Gastrocnemius medialis (tissue), 4 donors: ENCODE results near the gene TRIM29. TPM values are rescaled to one million over a fixed set of nuclear protein-coding genes. Genes with fewer than 3 reads are reported as not detected.

Source experiments
- ATAC-seq, 2 donors: fragments of 150-250 bp; one replicate each; pipeline ENCODE4 v1.9.1; 2016
- DNase-seq, 2 donors: peaks; one replicate each; pipeline ENCODE4 v3.0.0-alpha.2; 2019
- H3K27ac ChIP-seq, 4 donors: fragments of 200-600 bp; sonication (generic); 1 replicate in 1 of 4; 2 replicates in 3 of 4; pipeline ENCODE4 v1.5.1; 2016 to 2018; ENCODE audit warnings: mild to moderate bottlenecking in 2 of 4, moderate library complexity in 1 of 4
- H3K27me3 ChIP-seq, 3 donors: fragments of 200-600 bp; sonication (generic) in 2 of 3; 1 replicate in 1 of 3; 2 replicates in 2 of 3; pipeline versions ENCODE4 v1.5.1 to v1.6.0; 2016 to 2019; ENCODE audit warnings: mild to moderate bottlenecking in 1 of 3, moderate library complexity in 1 of 3
- H3K36me3 ChIP-seq, 2 donors: fragments of 200-600 bp; sonication (generic) in 1 of 2; one replicate each; pipeline ENCODE4 v1.5.1; 2017 to 2018
- H3K4me1 ChIP-seq, 2 donors: fragments of 200-600 bp; sonication (generic) in 1 of 2; one replicate each; pipeline ENCODE4 v1.5.1; 2016 to 2017; ENCODE audit warnings: mild to moderate bottlenecking in 2 of 2
- H3K4me3 ChIP-seq, 4 donors: fragments of 200-600 bp; sonication (generic) in 3 of 4; 1 replicate in 1 of 4; 2 replicates in 3 of 4; pipeline ENCODE4 v1.5.1; 2016 to 2019; ENCODE audit warnings: mild to moderate bottlenecking in 2 of 4
- H3K9me3 ChIP-seq, 3 donors: fragments of 200-600 bp; sonication (generic) in 2 of 3; 1 replicate in 1 of 3; 2 replicates in 2 of 3; pipeline ENCODE4 v1.5.1; 2016 to 2019
- POLR2A ChIP-seq, 2 donors: fragments of 450-650 bp; IDR thresholded peaks; one replicate each; pipeline ENCODE4 v1.6.1; 2017; ENCODE audit warnings: antibody characterized with exemption in 2 of 2, mild to moderate bottlenecking in 2 of 2, moderate library complexity in 2 of 2
- in situ Hi-C, 4 donors: fragments of 200-750 bp; cut with MboI; loops; one replicate each; pipeline versions ENCODE4 v1.15.0 to v1.8.0; 2017; ENCODE audit warnings: low sequenced_read_pairs in 4 of 4
- intact Hi-C: fragments of 100-400 bp; cut with DNase I; formaldehyde crosslinking; loops from one replicate; pipeline ENCODE4 v1.15.1; 2023; ENCODE audit warnings: low total_unique reads
- total RNA-seq, 4 donors: library from RNA; depleted of rRNA; stranded (reverse); fragments of >200 nt; gene quantifications; one replicate each; pipeline versions ENCODE4 v1.1.0 to v1.2.3, GENCODE V29; 2016
- TF ChIP-seq, protein P1 (sequence below), 5 experiments: fragments of 450-650 bp in 3 of 5; fragments of 200-600 bp in 2 of 5; sonication (generic) in 2 of 5; IDR thresholded peaks in 4 of 5; conservative IDR thresholded peaks in 1 of 5; 1 replicate in 4 of 5; 2 replicates in 1 of 5; pipeline ENCODE4 v1.5.1; 2016 to 2019; ENCODE audit warnings: antibody characterized with exemption in 5 of 5, mild to moderate bottlenecking in 3 of 5, moderate library complexity in 3 of 5

TRIM29 gene
- total RNA-seq, 4 donors from 2014 or later, result 0.65 to 2.9 (median 0.95) TPM; not detected in 1

DNA sequence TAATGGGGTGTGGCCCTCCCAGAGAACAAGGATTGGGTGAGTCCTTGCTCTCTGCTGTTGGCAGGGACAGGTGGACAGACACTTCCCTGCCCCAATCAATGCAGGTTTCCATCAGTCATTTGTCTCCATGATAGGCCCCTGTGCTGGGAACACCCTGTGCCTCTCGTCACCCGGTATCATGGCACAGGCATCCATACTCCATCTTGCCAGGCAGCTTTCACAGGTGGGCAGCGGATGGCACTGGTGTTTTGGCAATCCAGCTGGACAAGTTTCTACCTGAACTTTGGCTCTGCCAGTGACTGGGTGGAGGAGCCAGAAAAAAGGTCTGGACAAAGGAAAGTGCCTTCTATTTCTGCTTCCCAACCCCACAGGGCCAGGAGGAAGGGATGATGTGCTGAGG, 47.5 kb downstream of the TRIM29 start:
- Histone ChIP-seq H3K4me3 (no peak overlapping the region), H3K36me3 (no peaks in the 10 kb centered on the region), H3K27me3 (no peaks in the 10 kb centered on the region), H3K4me1 (no peaks in the 10 kb centered on the region), H3K27ac (no peak overlapping the region), H3K9me3 (no peaks in the 10 kb centered on the region)
- DNase-seq, result no peak
- intact Hi-C loops (no loop called here), in situ Hi-C loops (loop anchor here in 2 of 4 donors (10.0 to 25.0 kb wide), 2 partner anchors 56 to 603 kb away; no protein-coding TSS in a partner anchor)
- TF ChIP-seq, protein P1, sequence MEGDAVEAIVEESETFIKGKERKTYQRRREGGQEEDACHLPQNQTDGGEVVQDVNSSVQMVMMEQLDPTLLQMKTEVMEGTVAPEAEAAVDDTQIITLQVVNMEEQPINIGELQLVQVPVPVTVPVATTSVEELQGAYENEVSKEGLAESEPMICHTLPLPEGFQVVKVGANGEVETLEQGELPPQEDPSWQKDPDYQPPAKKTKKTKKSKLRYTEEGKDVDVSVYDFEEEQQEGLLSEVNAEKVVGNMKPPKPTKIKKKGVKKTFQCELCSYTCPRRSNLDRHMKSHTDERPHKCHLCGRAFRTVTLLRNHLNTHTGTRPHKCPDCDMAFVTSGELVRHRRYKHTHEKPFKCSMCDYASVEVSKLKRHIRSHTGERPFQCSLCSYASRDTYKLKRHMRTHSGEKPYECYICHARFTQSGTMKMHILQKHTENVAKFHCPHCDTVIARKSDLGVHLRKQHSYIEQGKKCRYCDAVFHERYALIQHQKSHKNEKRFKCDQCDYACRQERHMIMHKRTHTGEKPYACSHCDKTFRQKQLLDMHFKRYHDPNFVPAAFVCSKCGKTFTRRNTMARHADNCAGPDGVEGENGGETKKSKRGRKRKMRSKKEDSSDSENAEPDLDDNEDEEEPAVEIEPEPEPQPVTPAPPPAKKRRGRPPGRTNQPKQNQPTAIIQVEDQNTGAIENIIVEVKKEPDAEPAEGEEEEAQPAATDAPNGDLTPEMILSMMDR (IDR thresholded peaks at IDR 0.05 in 4 of 5, conservative IDR thresholded peaks at IDR 0.05 in 1 of 5), result no peak
- no peak for TF ChIP-seq POLR2A (IDR thresholded peaks at IDR 0.05)
- no peak for ATAC-seq

DNA sequence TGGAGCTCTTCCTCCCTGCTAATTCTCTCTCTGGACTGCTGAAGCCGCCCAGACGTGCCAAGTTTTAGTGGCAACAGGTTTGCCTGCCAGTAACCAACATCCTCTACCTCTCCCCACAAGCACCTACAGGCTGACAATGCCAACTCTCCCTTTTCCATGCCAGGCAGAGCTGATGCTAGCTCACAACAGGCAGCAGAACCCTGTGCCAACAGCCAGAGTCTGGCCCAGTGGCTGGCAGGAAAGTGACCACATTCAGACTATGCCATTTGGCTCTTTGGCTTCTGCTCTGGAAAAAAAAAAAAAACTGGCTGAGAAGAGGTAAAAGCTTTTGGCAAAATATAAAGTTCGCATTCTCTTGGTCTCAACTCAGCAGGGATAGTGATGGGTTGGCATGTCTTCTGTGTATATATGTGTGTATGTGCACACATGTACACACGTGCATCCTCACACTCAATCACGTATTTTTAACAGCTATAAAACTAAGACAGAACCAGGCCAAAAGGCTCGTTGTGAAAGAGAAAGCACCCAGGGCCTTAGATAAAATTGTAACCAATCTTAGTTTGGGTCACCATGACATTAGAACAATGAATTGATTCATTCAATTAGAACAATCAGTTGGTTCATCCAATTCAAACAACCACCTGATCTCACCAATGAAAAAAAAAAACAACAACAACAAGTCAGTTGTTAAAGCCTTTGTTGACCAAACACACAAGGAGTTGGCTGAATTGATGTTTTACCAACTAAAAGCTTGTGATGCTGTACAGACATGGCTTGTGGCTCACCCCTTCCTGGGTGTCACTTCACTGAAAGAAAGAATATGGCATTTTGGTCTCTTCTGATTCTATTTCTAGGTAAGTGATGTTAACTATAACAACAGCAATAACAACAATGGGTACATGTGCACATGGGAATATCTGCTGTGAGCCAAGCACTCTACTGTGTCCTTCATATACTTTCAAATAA, 48.6 kb downstream of the TRIM29 start:
- no peaks in the 10 kb centered on the region for H3K27me3 ChIP-seq
- H3K36me3 ChIP-seq, result no peaks in the 10 kb centered on the region
- H3K9me3 ChIP-seq, result no peaks in the 10 kb centered on the region
- TF ChIP-seq, protein P1 (IDR thresholded peaks at IDR 0.05 in 4 of 5, conservative IDR thresholded peaks at IDR 0.05 in 1 of 5), result no peak
- no peak for TF ChIP-seq POLR2A (IDR thresholded peaks at IDR 0.05)
- in situ Hi-C loops (loop anchor here in 2 of 4 donors (10.0 to 25.0 kb wide), 2 partner anchors 55 to 602 kb away; no protein-coding TSS in a partner anchor), intact Hi-C loops (no loop called here)
- no peak overlapping the region for H3K27ac ChIP-seq
- DNase-seq, result no peak
- H3K4me1 ChIP-seq, result no peaks in the 10 kb centered on the region
- no peak for ATAC-seq
- H3K4me3 ChIP-seq, result no peak overlapping the region

DNA sequence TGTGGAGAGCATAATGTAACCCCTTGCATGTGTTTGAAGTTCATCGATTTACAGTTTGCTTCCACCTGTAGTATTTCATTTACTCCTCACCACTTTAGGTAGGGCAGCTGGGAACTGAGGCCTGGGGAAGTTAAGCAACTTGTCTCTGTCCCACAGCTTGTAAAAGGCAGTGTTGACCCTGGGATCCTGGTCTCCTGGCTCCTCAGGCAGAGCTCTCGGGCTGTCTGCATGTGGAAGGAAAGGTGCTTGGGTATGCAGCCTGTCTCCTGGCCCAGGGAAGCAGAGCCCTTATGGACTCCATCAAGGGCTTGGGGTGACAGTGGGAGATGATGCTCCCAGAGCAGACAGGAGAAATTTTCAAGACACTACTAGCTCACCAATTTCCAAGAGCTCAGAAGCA, 49.9 kb downstream of the TRIM29 start:
- in situ Hi-C loops (loop anchor here in 1 of 4 donors (25.0 kb wide), 1 partner anchor 601 kb away; no protein-coding TSS in a partner anchor), intact Hi-C loops (no loop called here)
- Histone ChIP-seq H3K27me3 (no peaks in the 10 kb centered on the region), H3K9me3 (no peaks in the 10 kb centered on the region), H3K4me3 (no peak overlapping the region), H3K4me1 (no peaks in the 10 kb centered on the region), H3K36me3 (no peaks in the 10 kb centered on the region), H3K27ac (no peak overlapping the region)
- ATAC-seq, result no peak
- no peak for DNase-seq
- TF ChIP-seq, protein P1 (IDR thresholded peaks at IDR 0.05 in 4 of 5, conservative IDR thresholded peaks at IDR 0.05 in 1 of 5), result no peak
- no peak for TF ChIP-seq POLR2A (IDR thresholded peaks at IDR 0.05)

DNA sequence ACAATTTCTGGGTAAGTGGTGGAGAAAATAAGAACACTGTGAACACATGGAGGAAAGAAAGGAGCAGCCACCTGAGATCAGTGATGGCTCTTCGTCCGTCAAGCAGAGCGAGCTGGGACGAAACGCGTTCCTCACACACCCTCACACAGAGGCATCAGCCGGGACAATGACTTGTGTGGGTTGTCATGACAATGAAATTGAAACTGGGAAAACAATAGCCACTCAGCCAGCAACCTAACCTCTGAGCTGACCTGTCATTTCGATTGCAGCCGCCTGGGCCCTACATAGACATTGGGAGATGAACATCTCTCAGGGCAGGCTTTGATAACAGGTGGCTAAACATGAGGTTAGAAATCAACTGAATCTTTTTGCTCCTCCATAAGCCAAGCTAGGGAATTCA, 51.3 kb downstream of the TRIM29 start:
- in situ Hi-C loops, result loop anchor here in 1 of 4 donors (25.0 kb wide), 1 partner anchor 599 kb away; no protein-coding TSS in a partner anchor
- DNase-seq (no peak), ATAC-seq (no peak)
- Histone ChIP-seq H3K9me3 (no peaks in the 10 kb centered on the region), H3K27ac (no peak overlapping the region), H3K4me1 (no peaks in the 10 kb centered on the region), H3K36me3 (no peaks in the 10 kb centered on the region), H3K27me3 (no peaks in the 10 kb centered on the region), H3K4me3 (no peak overlapping the region)
- intact Hi-C loops, result no loop called here
- TF ChIP-seq POLR2A (IDR thresholded peaks at IDR 0.05), result no peak
- TF ChIP-seq, protein P1 (IDR thresholded peaks at IDR 0.05 in 4 of 5, conservative IDR thresholded peaks at IDR 0.05 in 1 of 5), result no peak
